K562 (cell line): ENCODE measurements around the gene PDE9A. TPM values are rescaled to one million over a fixed set of nuclear protein-coding genes. Genes with fewer than 3 reads are reported as not detected.

Experiments
- ATAC-seq: fragments of 200-7000 bp; cut with Tn5 transposase; 3 replicates; pipeline ENCODE4 v1.9.1; 2020; ENCODE audit warnings: moderate library complexity
- BruUV-seq: library from RNA; stranded (reverse); fragments of 400-500 nt; replicated peaks from 2 replicates; lab custom pipeline; 2021; lab: Mats Ljungman, UMichigan
- CTCF ChIA-PET: fragments of 300-600 bp; formaldehyde crosslinking; extraction: SDS; loops from one replicate; lab custom pipeline; 2021; ENCODE audit warnings: low intra/inter-chr PET ratio; lab: Yijun Ruan, JAX
- POLR2A ChIA-PET: fragments of 300-600, 350-650 bp; sonication (Branson Sonifier 250); formaldehyde crosslinking; extraction: SDS; loops from one replicate; lab custom pipeline; 2021; ENCODE audit warnings: antibody characterized with exemption, inconsistent platforms; lab: Yijun Ruan, JAX
- DNase-seq, 4 experiments: peaks; one replicate each; pipeline versions ENCODE4 v3.0.0 to v3.0.0-alpha.2; 2011 to 2018; ENCODE audit warnings: low spot score in 3 of 4, mixed read lengths in 3 of 4; ENCODE audit errors: extremely low read depth in 1 of 4
- FAIRE-seq: peaks from 2 replicates; lab custom pipeline; 2011; peaks lifted over from hg19 to GRCh38; lab: Jason Lieb, UNC
- H2AFZ ChIP-seq: 2 replicates; pipeline ENCODE4 v1.6.0; 2011; ENCODE audit warnings: low read depth, low read length, control low read depth, inconsistent platforms
- H3K27ac ChIP-seq: fragments of 200-600 bp; 3 replicates; pipeline ENCODE4 v1.8.0; 2011; ENCODE audit warnings: low read depth, mild to moderate bottlenecking, control low read depth, inconsistent platforms, low read length, moderate library complexity, mixed read lengths; ENCODE audit errors: extremely low read depth
- H3K27me3 ChIP-seq, 2 experiments: fragments of 300-600 bp in 1 of 2; 2 replicates in 1 of 2; 3 replicates in 1 of 2; pipeline versions ENCODE4 v1.6.0 to v1.8.0; 2011; ENCODE audit warnings: inconsistent platforms in 2 of 2, low read length in 2 of 2, mild to moderate bottlenecking in 1 of 2, mixed read lengths in 1 of 2, moderate library complexity in 1 of 2; ENCODE audit not compliant: control insufficient read depth in 2 of 2, insufficient read depth in 2 of 2
- H3K36me3 ChIP-seq: fragments of 300-600 bp; 3 replicates; pipeline ENCODE4 v1.8.0; 2011; ENCODE audit warnings: mild to moderate bottlenecking, low read length, inconsistent platforms; ENCODE audit not compliant: control insufficient read depth, insufficient read depth
- H3K4me1 ChIP-seq, 2 experiments: fragments of 200-600 bp in 1 of 2; replicated peaks in 1 of 2; 2 replicates in 1 of 2; 3 replicates in 1 of 2; pipeline versions ENCODE4 v1.5.1 to v1.8.0; 2011; ENCODE audit warnings: inconsistent platforms in 2 of 2, low read length in 2 of 2, mild to moderate bottlenecking in 1 of 2, mixed read lengths in 1 of 2, moderate library complexity in 1 of 2; ENCODE audit not compliant: control insufficient read depth in 2 of 2, insufficient read depth in 2 of 2
- H3K4me2 ChIP-seq: 2 replicates; pipeline ENCODE4 v1.6.1; 2011; ENCODE audit warnings: low read length, control low read depth, inconsistent platforms, mixed read lengths; ENCODE audit not compliant: insufficient read depth
- H3K4me3 ChIP-seq: fragments of 200-600 bp; sonication (generic), shearing (Covaris generic); 2 replicates; pipeline ENCODE4 v1.5.1; 2016; ENCODE audit warnings: control low read depth, inconsistent platforms
- H3K79me2 ChIP-seq: fragments of 200-600 bp; 3 replicates; pipeline ENCODE4 v1.8.0; 2011; ENCODE audit warnings: low read length, inconsistent platforms; ENCODE audit not compliant: control insufficient read depth, insufficient read depth
- H3K9ac ChIP-seq, 2 experiments: 2 replicates each; pipeline versions ENCODE4 v1.6.0 to v1.6.1; 2011; ENCODE audit warnings: low read depth in 2 of 2, low read length in 2 of 2, control low read depth in 1 of 2, inconsistent platforms in 1 of 2, mild to moderate bottlenecking in 1 of 2, mixed read lengths in 1 of 2; ENCODE audit not compliant: insufficient read depth in 1 of 2
- H3K9me1 ChIP-seq: one replicate; pipeline ENCODE4 v1.6.0; 2011; ENCODE audit warnings: inconsistent platforms, mild to moderate bottlenecking, low read length, moderate library complexity; ENCODE audit not compliant: control insufficient read depth, insufficient read depth
- H3K9me3 ChIP-seq: replicated peaks from 2 replicates; pipeline ENCODE4 v1.5.1; 2011; ENCODE audit warnings: low read depth, low read length, inconsistent platforms; ENCODE audit not compliant: control insufficient read depth, insufficient read depth
- H4K20me1 ChIP-seq: replicated peaks from 2 replicates; pipeline ENCODE4 v1.6.1; 2011; ENCODE audit warnings: low read length, inconsistent platforms, mixed read lengths; ENCODE audit not compliant: control insufficient read depth, insufficient read depth
- BCLAF1 ChIP-seq, 2 experiments: fragments of 450-650 bp in 1 of 2; IDR thresholded peaks; 2 replicates each; pipeline ENCODE4 v1.6.1; 2011 to 2017; ENCODE audit warnings: low read depth in 2 of 2, antibody characterized with exemption in 1 of 2, borderline replicate concordance in 1 of 2, low read length in 1 of 2, mild to moderate bottlenecking in 1 of 2, mixed read lengths in 1 of 2; ENCODE audit not compliant: control insufficient read depth in 1 of 2
- CAMTA2 ChIP-seq: fragments of 250-450 bp; sonication (Bioruptor Pico); conservative IDR thresholded peaks from 2 replicates; pipeline ENCODE4 v1.5.1; 2022
- CBFA2T2 ChIP-seq: fragments of 450-650 bp; conservative IDR thresholded peaks from 2 replicates; pipeline ENCODE4 v1.6.1; 2017; ENCODE audit warnings: mild to moderate bottlenecking
- GABPB2 ChIP-seq: fragments of 250-450 bp; sonication (Bioruptor Pico); conservative IDR thresholded peaks from 2 replicates; pipeline ENCODE4 v1.5.1; 2021; ENCODE audit warnings: mild to moderate bottlenecking
- MED1 ChIP-seq: sonication (generic); formaldehyde crosslinking; IDR thresholded peaks from 2 replicates; pipeline ENCODE4 v1.8.1; 2023; ENCODE audit warnings: missing genetic modification reagents, borderline replicate concordance
- NCOA4 ChIP-seq: fragments of 450-650 bp; IDR thresholded peaks from 2 replicates; pipeline ENCODE4 v1.6.1; 2018; ENCODE audit warnings: mild to moderate bottlenecking; ENCODE audit not compliant: partially characterized antibody
- POLR3A ChIP-seq: IDR thresholded peaks from 2 replicates; pipeline ENCODE4 v1.6.1; 2011; ENCODE audit warnings: borderline replicate concordance, mild to moderate bottlenecking, moderate library complexity; ENCODE audit not compliant: insufficient read length, insufficient read depth; ENCODE audit errors: extremely low read depth
- RUNX1 ChIP-seq: sonication (generic); IDR thresholded peaks from 2 replicates; pipeline ENCODE4 v1.6.1; 2016; ENCODE audit warnings: antibody characterized with exemption, low read depth
- ZHX1 ChIP-seq: fragments of 150-350 bp; conservative IDR thresholded peaks from 2 replicates; pipeline ENCODE4 v1.6.1; 2014; ENCODE audit warnings: low read length
- ZKSCAN3 ChIP-seq: fragments of 250-450 bp; sonication (Bioruptor Pico); IDR thresholded peaks from 2 replicates; pipeline ENCODE4 v1.4.0; 2020
- ZNF197 ChIP-seq: fragments of 200-800 bp; sonication (Bioruptor generic); IDR thresholded peaks from 2 replicates; pipeline ENCODE4 v1.6.1; 2016; ENCODE audit warnings: low read depth, missing genetic modification characterization, missing compliant biosample characterization
- ZNF586 ChIP-seq: fragments of 450-650 bp; formaldehyde crosslinking; conservative IDR thresholded peaks from 2 replicates; pipeline ENCODE4 v1.4.0; 2020; ENCODE audit warnings: mild to moderate bottlenecking, moderate library complexity
- ZNF707 ChIP-seq: fragments of 250-450 bp; sonication (Bioruptor Pico); conservative IDR thresholded peaks from 2 replicates; pipeline ENCODE4 v1.8.0; 2022; ENCODE audit warnings: inconsistent platforms, mild to moderate bottlenecking, moderate library complexity
- ZNF79 ChIP-seq: fragments of 250-450 bp; sonication (Bioruptor Pico); IDR thresholded peaks from 2 replicates; pipeline ENCODE4 v1.4.0; 2020; ENCODE audit warnings: low read depth, mild to moderate bottlenecking, moderate library complexity
- WGBS: fragments of 100-300 bp; shearing (Covaris generic); methylation state at CpG from one replicate; pipeline ENCODE4 v1.1.6; 2016; ENCODE audit warnings: low coverage, mixed read lengths; ENCODE audit not compliant: insufficient coverage; ENCODE audit errors: missing lambda C conversion rate; 5-methylcytosine and 5-hydroxymethylcytosine counted together
- in situ Hi-C: fragments of 300-500 bp; cut with MboI; formaldehyde crosslinking; loops from 4 replicates; pipeline ENCODE4 v1.15.0; 2018; ENCODE audit warnings: inconsistent platforms, mixed read lengths
- intact Hi-C: fragments of 100-400 bp; cut with micrococcal nuclease; formaldehyde crosslinking; loops from 2 replicates; pipeline ENCODE4 v1.14.2; 2022
- polyA plus RNA-seq, 8 experiments: library from polyadenylated mRNA; depleted of rRNA in 4 of 8; stranded (reverse) in 5 of 8; unstranded in 3 of 8; fragments of >200 nt; fragmentation: Nextera tagmentation in 2 of 8; fragmentation: Illumina TruSeq in 1 of 8; extraction: Ambion mirVana in 2 of 8; extraction: Trizol in 1 of 8; gene quantifications; 2 replicates each; pipeline versions ENCODE4 v1.2.1 to v1.2.3, GENCODE V29; 2011 to 2014; ENCODE audit warnings: inconsistent platforms in 1 of 8, missing spikeins in 1 of 8
- total RNA-seq, 7 experiments: library from RNA; depleted of rRNA in 6 of 7; stranded (reverse); fragments of >200 nt in 6 of 7; fragmentation: Illumina TruSeq in 2 of 7; extraction: Trizol in 2 of 7; gene quantifications; 2 replicates each; pipeline versions ENCODE4 v1.2.1 to v1.2.3, GENCODE V29; 2011 to 2021; ENCODE audit warnings: low replicate concordance in 1 of 7
- TF ChIP-seq, protein P1 (sequence below): fragments of 250-450 bp; sonication (Bioruptor Pico); IDR thresholded peaks from 2 replicates; pipeline ENCODE4 v1.5.0; 2021

Gene PDE9A
- total and polyA plus RNA-seq, 9 of the 15 experiments (the other 6 are each of a cell fraction or from before 2014, with no cell fraction given) = 0.07 to 0.27 TPM; not detected in 7

DNA sequence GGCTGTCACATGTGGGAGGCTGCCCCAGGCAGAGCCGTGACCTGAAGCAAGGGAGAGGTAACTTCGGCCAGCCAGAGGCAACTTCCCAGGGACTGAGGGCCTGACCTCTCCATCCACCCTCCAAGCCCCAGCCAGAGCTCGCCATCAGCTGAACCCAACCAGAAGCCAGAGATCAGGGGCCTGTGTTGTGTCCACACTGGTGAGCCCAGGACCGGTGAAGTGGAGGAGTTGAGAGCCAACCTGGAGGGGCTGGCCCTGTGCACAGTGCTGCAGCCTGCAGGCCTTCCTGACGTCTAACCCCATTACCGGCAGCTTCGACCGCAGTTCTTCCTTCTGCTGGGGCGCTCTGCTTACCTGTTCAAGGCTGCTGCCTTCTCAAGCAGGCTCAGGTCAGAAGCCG, 19.6 kb upstream of the PDE9A start:
- BruUV-seq = no TSS peak
- H3K4me3 ChIP-seq = no peak overlapping the region
- POLR2A ChIA-PET = no interaction called here
- H2AFZ ChIP-seq = no peak overlapping the region
- in situ Hi-C loops = no loop called here
- H3K27me3 ChIP-seq = peaks cover 7 to 33% of the 10 kb centered on the region in 2 experiments; a peak in 3 of 5 replicates
- no peaks in the 10 kb centered on the region for H3K36me3 ChIP-seq
- H3K9me3 ChIP-seq = peaks cover 4% of the 10 kb centered on the region; the same call in 1 of the 2 replicates
- intact Hi-C loops = no loop called here
- TF ChIP-seq, protein P1, sequence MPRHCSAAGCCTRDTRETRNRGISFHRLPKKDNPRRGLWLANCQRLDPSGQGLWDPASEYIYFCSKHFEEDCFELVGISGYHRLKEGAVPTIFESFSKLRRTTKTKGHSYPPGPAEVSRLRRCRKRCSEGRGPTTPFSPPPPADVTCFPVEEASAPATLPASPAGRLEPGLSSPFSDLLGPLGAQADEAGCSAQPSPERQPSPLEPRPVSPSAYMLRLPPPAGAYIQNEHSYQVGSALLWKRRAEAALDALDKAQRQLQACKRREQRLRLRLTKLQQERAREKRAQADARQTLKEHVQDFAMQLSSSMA = no peak
- TF ChIP-seq POLR3A = no peak
- no peak for TF ChIP-seq GABPB2
- no peak for TF ChIP-seq CBFA2T2
- no peak for TF ChIP-seq ZNF197
- TF ChIP-seq ZNF586 (CRISPR knock-in tag) = no peak
- TF ChIP-seq BCLAF1 (IDR thresholded peaks at IDR 0.05; ENCODE audit: borderline replicate concordance in 1 of 2, control insufficient read depth in 1 of 2, low read depth in 2 of 2, low read length in 1 of 2) = no peak
- no peak for TF ChIP-seq ZNF79 (CRISPR knock-in tag)
- no peak for TF ChIP-seq CAMTA2
- no peak for TF ChIP-seq MED1 (CRISPR knock-in tag)
- no peak for TF ChIP-seq ZKSCAN3
- no peak for TF ChIP-seq ZNF707 (CRISPR knock-in tag)
- TF ChIP-seq RUNX1 = no peak
- TF ChIP-seq ZHX1 = no peak
- no peak for TF ChIP-seq NCOA4
- FAIRE-seq (no peak), DNase-seq (no peak), ATAC-seq (no peak)
- CTCF ChIA-PET = interaction anchor here (0.6 kb wide), 1 partner anchor 38 kb away, joined by 5 read pairs; no protein-coding TSS in a partner anchor
- H3K4me2 ChIP-seq = no peak overlapping the region
- H3K9me1 ChIP-seq = no peaks in the 10 kb centered on the region
- 0 out of 5 replicates have a peak, but pooled peaks cover 0 to 2% of the 10 kb centered on the region in 2 experiments for H3K4me1 ChIP-seq
- no peak overlapping the region for H3K27ac ChIP-seq
- H3K79me2 ChIP-seq = no peaks in the 10 kb centered on the region
- under 1% methylated on average over 10 of the region's 10 CpGs for WGBS
- peak overlapping the region in 1 of 2 experiments; percentile 48; a peak in 2 of 4 replicates for H3K9ac ChIP-seq
- no peaks in the 10 kb centered on the region; the same call in 1 of the 2 replicates for H4K20me1 ChIP-seq
